ENCODE results near the gene NDUFS5. TPM values are rescaled to one million over a fixed set of nuclear protein-coding genes. Genes with fewer than 3 reads are reported as not detected.
A peak's percentile ranks its signal among the peaks of the same experiment; 100 is the strongest.
"Not testable (repeated sequence)": the region's sequence is repeated elsewhere in the genome, so short reads cannot be mapped to it uniquely, and the experiment has no call there.

Gene NDUFS5
- total and polyA plus RNA-seq, 5 donors from 2014 or later, result 101 to 867 (median 625) TPM

DNA sequence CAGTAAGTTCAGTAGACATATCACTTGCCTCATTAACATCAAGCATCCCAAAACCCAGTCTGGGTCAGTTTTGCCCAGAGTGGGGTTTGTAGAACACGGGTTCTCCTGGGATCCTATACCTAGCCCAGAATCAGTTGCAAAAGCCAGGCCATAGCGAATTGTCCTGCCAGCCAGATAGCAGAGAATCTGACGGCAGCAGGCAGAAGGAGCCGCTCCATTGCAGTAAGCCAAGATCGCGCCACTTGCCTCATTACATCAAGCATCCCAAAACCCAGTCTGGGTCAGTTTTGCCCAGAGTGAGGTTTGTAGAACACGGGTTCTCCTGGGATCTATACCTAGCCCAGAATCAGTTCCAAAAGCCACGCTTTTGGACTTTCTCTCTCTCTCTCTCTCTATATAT is 19.1 kb downstream of the NDUFS5 start:
- no peak overlapping the region for H3K4me3 ChIP-seq (ENCODE audit: low read depth, low read length)
- ATAC-seq (ENCODE audit: low read depth in 2 of 2), result no peak
- Mint-ChIP-seq H3K27me3 (no peaks in the 10 kb centered on the region), H3K4me3 (no peak overlapping the region), H3K27ac (peak overlapping the region in 1 of 3 donors; percentile 74), H3K9me3 (no peaks in the 10 kb centered on the region), H3K4me1 (peaks cover 0 to 4% (median 2%) of the 10 kb centered on the region in 4 donors), H3K36me3 (peaks cover 23% of the 10 kb centered on the region)
- no peaks in the 10 kb centered on the region for H3K27me3 ChIP-seq (ENCODE audit: control insufficient read depth, insufficient read depth, low read length)
- no peaks in the 10 kb centered on the region for H3K4me1 ChIP-seq (ENCODE audit: control insufficient read depth, insufficient read depth, low read length, poor library complexity, severe bottlenecking)
- no peak overlapping the region for H3K27ac ChIP-seq (ENCODE audit: insufficient read depth, low read length, poor library complexity, severe bottlenecking)
- H3K36me3 ChIP-seq (ENCODE audit: control insufficient read depth, insufficient read depth, low read length), result peaks cover 15% of the 10 kb centered on the region
- no peak for DNase-seq
- no peaks in the 10 kb centered on the region for H3K9me3 ChIP-seq (ENCODE audit: control insufficient read depth in 2 of 2, low read length in 2 of 2)

DNA sequence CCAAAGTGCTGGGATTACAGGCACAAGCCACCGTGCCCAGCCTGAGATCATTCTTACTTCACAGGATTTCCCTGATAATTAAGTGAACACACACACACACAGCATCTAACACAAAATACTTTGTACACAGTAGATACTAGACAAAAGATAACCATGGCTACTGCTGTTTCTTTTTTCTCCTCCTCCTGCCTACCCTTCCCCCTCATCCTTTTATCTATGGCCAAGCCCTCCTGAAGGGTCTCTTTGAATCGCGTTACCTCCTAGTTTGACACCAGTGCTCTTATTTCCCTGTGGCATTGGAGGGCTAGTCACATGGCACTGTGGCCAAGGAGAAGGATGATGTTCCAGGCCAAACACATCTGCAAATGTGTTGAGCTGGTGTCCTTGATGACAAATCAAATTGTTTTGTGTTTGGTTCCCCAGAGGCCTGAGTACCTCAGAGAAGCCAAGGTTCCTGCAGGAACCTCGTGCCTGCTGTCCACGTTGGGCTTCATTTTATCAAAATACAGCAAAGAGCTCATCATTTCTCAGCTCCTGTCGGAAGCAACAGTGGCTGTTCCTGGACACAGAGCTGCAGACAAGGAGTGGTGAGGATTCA is 20.6 kb downstream of the NDUFS5 start:
- Mint-ChIP-seq H3K9me3 (no peaks in the 10 kb centered on the region), H3K4me3 (no peak overlapping the region), H3K4me1 (peaks cover 5 to 13% (median 9%) of the 10 kb centered on the region in 4 donors), H3K36me3 (peaks cover 23% of the 10 kb centered on the region), H3K27me3 (no peaks in the 10 kb centered on the region), H3K27ac (peak overlapping the region in 1 of 3 donors; percentile 68)
- H3K4me3 ChIP-seq (ENCODE audit: low read depth, low read length), result no peak overlapping the region
- ATAC-seq (ENCODE audit: low read depth in 2 of 2), result no peak
- peaks cover 11% of the 10 kb centered on the region for H3K36me3 ChIP-seq (ENCODE audit: control insufficient read depth, insufficient read depth, low read length)
- no peaks in the 10 kb centered on the region for H3K9me3 ChIP-seq (ENCODE audit: control insufficient read depth in 2 of 2, low read length in 2 of 2)
- H3K4me1 ChIP-seq (ENCODE audit: control insufficient read depth, insufficient read depth, low read length, poor library complexity, severe bottlenecking), result no peaks in the 10 kb centered on the region
- no peak for DNase-seq
- H3K27me3 ChIP-seq (ENCODE audit: control insufficient read depth, insufficient read depth, low read length), result no peaks in the 10 kb centered on the region
- H3K27ac ChIP-seq (ENCODE audit: insufficient read depth, low read length, poor library complexity, severe bottlenecking), result no peak overlapping the region

DNA sequence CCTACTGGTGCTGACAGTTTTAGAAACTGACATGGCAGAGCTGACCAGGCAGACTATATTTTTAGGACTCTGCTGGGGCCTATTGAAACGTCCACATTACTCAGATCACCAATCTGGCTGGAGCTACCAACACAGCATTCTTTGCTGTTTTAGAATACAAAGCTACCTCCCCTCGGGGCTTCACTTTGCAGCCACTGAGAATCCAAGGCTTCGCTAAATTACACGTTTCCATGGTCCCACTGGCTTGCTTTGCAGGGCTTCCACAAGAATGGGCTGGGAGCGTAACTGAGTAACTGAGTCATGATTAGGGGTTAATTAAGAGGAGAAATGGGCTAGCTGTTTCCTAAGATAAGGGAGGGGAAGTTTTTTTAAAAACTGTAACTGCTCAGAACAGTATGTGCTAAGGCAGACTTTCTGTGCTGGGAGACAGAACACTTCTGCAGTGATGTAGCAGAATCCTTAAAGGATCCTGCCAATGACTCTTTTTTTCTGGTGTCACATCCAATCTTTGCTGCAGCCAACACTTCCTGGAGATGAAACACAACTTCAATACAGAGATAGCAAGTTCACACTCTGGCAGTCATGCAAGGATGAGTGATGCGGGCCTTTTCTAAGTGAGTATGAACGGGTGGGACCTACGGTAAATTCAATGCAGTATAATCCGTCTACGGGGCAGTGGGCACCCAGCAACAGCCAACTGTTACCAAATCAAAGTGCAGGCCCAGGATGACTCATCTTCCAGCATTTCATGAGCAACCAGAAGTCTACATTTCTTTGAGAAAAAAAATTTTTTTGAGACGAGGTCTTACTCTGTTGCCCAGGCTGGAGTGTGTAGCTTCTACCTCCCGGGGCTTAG is 21.5 kb downstream of the NDUFS5 start:
- no peak overlapping the region for H3K4me3 Mint-ChIP-seq
- ATAC-seq (ENCODE audit: low read depth in 2 of 2), result no peak

DNA sequence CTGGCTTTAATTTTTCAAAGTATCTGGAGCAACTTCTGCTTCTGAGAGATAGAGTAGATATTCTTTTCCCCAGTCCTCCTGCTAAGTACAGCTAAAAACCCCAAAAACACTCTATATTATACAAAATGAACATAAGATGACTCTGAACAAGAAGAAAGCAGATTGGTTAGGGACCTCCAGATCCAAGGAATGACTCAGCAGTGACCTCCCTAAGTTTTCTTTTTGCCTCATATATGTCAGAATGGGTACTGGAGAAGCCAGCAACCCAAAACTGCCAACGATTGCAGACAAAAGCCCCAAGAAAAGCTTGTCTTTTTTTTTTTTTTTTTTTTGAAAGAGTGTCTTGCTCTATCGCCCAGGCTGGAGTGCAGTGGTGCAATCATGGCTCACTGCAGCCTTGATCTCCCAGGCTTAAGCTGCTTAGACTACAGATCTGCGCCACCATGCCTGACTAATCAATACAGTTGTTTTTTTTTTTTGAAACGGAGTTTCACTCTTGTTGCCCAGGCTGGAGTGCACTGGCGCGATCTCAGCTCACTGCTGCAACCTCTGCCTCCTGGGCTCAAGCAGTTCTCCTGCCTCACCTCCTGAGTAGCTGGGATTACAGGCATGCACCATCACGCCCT is 22.7 kb downstream of the NDUFS5 start:
- Histone ChIP-seq H3K36me3 (ENCODE audit: control insufficient read depth, insufficient read depth, low read length) (peaks cover 8% of the 10 kb centered on the region), H3K27ac (ENCODE audit: insufficient read depth, low read length, poor library complexity, severe bottlenecking) (no peak overlapping the region), H3K9me3 (ENCODE audit: control insufficient read depth in 2 of 2, low read length in 2 of 2) (no peaks in the 10 kb centered on the region), H3K4me1 (ENCODE audit: control insufficient read depth, insufficient read depth, low read length, poor library complexity, severe bottlenecking) (no peaks in the 10 kb centered on the region), H3K4me3 (ENCODE audit: low read depth, low read length) (no peak overlapping the region), H3K27me3 (ENCODE audit: control insufficient read depth, insufficient read depth, low read length) (no peaks in the 10 kb centered on the region)
- H3K9me3 Mint-ChIP-seq, result no peaks in the 10 kb centered on the region
- no peaks in the 10 kb centered on the region for H3K27me3 Mint-ChIP-seq
- H3K27ac Mint-ChIP-seq, result peak overlapping the region in 1 of 3 donors; percentile 31
- H3K36me3 Mint-ChIP-seq, result peaks cover 17% of the 10 kb centered on the region
- peaks cover 5 to 18% (median 11%) of the 10 kb centered on the region in 4 donors for H3K4me1 Mint-ChIP-seq
- no peak for DNase-seq
- ATAC-seq (ENCODE audit: low read depth in 2 of 2), result no peak
- H3K4me3 Mint-ChIP-seq, result no peak overlapping the region

More for the DNA sequence above, 21.5 kb downstream of the NDUFS5 start:
- H3K9me3 Mint-ChIP-seq, result no peaks in the 10 kb centered on the region
- H3K4me1 Mint-ChIP-seq, result peaks cover 5 to 13% (median 9%) of the 10 kb centered on the region in 4 donors
- H3K27ac ChIP-seq (ENCODE audit: insufficient read depth, low read length, poor library complexity, severe bottlenecking), result no peak overlapping the region
- peak overlapping the region in 1 of 3 donors; percentile 42 for H3K27ac Mint-ChIP-seq
- peaks cover 11% of the 10 kb centered on the region for H3K36me3 ChIP-seq (ENCODE audit: control insufficient read depth, insufficient read depth, low read length)
- no peak overlapping the region for H3K4me3 ChIP-seq (ENCODE audit: low read depth, low read length)
- no peaks in the 10 kb centered on the region for H3K27me3 Mint-ChIP-seq
- H3K9me3 ChIP-seq (ENCODE audit: control insufficient read depth in 2 of 2, low read length in 2 of 2), result no peaks in the 10 kb centered on the region
- H3K36me3 Mint-ChIP-seq, result peaks cover 20% of the 10 kb centered on the region
- H3K4me1 ChIP-seq (ENCODE audit: control insufficient read depth, insufficient read depth, low read length, poor library complexity, severe bottlenecking), result no peaks in the 10 kb centered on the region
- no peaks in the 10 kb centered on the region for H3K27me3 ChIP-seq (ENCODE audit: control insufficient read depth, insufficient read depth, low read length)
- no peak for DNase-seq

DNA sequence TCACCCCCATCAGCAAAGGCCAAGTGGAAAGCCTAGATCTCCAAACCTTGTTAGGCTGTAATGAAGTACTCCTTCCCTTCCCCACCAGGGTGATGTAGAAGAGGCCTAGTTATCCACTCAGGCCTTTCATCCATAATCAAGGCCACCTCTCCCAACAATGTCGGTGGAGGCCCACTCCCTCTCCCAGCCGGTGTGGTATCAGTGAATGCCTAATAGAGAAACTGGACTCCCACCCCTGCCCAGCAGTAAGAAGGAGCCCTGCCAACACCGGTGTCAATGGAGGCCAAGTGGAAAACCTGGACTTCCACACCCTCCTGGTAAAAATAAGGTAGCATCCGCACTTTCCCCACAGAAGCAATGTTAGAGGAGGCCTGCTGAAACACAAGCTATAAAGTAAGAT is 23.9 kb downstream of the NDUFS5 start:
- Histone ChIP-seq H3K9me3 (ENCODE audit: control insufficient read depth in 2 of 2, low read length in 2 of 2) (no peaks in the 10 kb centered on the region), H3K27ac (ENCODE audit: insufficient read depth, low read length, poor library complexity, severe bottlenecking) (no peak overlapping the region), H3K4me3 (ENCODE audit: low read depth, low read length) (no peak overlapping the region), H3K27me3 (ENCODE audit: control insufficient read depth, insufficient read depth, low read length) (no peaks in the 10 kb centered on the region), H3K4me1 (ENCODE audit: control insufficient read depth, insufficient read depth, low read length, poor library complexity, severe bottlenecking) (no peaks in the 10 kb centered on the region), H3K36me3 (ENCODE audit: control insufficient read depth, insufficient read depth, low read length) (peaks cover 8% of the 10 kb centered on the region)
- Mint-ChIP-seq H3K4me3 (no peak overlapping the region), H3K27ac (no peak overlapping the region), H3K9me3 (no peaks in the 10 kb centered on the region), H3K27me3 (no peaks in the 10 kb centered on the region), H3K36me3 (peaks cover 16% of the 10 kb centered on the region), H3K4me1 (peaks cover 5 to 18% (median 11%) of the 10 kb centered on the region in 4 donors)
- ATAC-seq (ENCODE audit: low read depth in 2 of 2), result no peak
- DNase-seq, result no peak

DNA sequence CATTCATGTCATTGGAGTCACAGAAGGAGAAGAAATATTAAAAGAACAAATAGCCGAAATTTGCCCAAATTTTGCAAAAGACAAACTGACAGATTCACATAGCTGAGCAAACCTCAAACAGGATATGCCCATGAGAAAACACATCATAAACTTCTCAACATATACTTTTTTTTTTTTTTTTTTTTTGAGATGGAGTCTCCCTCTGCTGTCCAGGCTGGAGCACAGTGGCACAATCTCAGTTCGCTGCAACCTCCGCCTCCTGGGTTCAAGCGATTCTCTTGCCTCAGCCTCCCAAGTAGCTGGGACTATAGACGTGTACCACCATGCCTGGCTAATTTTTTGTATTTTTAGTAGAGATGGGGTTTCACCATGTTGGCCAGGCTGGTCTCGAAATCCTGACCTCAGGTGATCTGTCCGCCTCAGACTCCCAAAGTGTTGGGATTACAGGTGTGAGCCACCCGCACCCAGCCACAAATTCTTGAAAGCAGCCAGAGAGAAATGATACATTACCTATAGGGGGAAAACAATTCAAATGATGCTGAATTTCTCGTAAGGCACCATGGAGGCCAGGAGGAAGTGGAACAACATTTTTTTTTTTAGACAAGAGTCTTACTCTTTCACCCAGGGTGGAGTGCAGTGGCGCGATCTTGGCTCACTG is 25.2 kb downstream of the NDUFS5 start:
- H3K9me3 ChIP-seq (ENCODE audit: control insufficient read depth in 2 of 2, low read length in 2 of 2); ATAC-seq (ENCODE audit: low read depth in 2 of 2); H3K4me3 ChIP-seq (ENCODE audit: low read depth, low read length); H3K36me3 ChIP-seq (ENCODE audit: control insufficient read depth, insufficient read depth, low read length); H3K9me3 Mint-ChIP-seq; H3K27me3 ChIP-seq (ENCODE audit: control insufficient read depth, insufficient read depth, low read length); H3K4me3 Mint-ChIP-seq; H3K27me3 Mint-ChIP-seq; H3K27ac ChIP-seq (ENCODE audit: insufficient read depth, low read length, poor library complexity, severe bottlenecking); H3K4me1 ChIP-seq (ENCODE audit: control insufficient read depth, insufficient read depth, low read length, poor library complexity, severe bottlenecking): not testable (repeated sequence)
- peaks cover 12% of the 10 kb centered on the region for H3K36me3 Mint-ChIP-seq
- peaks cover 5 to 18% (median 11%) of the 10 kb centered on the region in 4 donors for H3K4me1 Mint-ChIP-seq
- peak in 1 of 3 donors; percentile 34 for DNase-seq
- peak overlapping the region in 2 of 3 donors; percentile 67 for H3K27ac Mint-ChIP-seq

DNA sequence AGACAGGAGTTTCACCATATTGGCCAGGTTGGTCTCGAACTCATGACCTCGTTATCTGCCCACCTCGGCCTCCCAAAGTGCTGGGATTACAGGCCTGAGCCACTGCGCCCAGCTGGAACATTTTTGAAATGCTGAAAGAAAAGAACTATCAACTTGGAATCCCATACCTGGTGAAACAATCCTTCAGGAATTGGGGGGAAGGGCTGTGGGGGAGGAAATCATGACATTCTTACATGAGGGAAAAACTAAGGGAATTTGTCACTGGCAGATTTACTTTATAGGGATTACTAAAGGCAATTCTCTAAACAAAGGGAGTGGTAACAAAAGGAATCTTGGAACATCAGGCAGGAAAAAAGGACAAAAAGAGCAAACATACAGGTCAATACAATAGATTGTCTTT is 25.8 kb downstream of the NDUFS5 start:
- peaks cover 5 to 18% (median 11%) of the 10 kb centered on the region in 4 donors for H3K4me1 Mint-ChIP-seq
- DNase-seq (no peak), ATAC-seq (ENCODE audit: low read depth in 2 of 2) (no peak)
- Histone ChIP-seq H3K9me3 (ENCODE audit: control insufficient read depth in 2 of 2, low read length in 2 of 2) (no peaks in the 10 kb centered on the region), H3K36me3 (ENCODE audit: control insufficient read depth, insufficient read depth, low read length) (peaks cover 8% of the 10 kb centered on the region), H3K27ac (ENCODE audit: insufficient read depth, low read length, poor library complexity, severe bottlenecking) (no peak overlapping the region), H3K4me3 (ENCODE audit: low read depth, low read length) (no peak overlapping the region), H3K27me3 (ENCODE audit: control insufficient read depth, insufficient read depth, low read length) (no peaks in the 10 kb centered on the region), H3K4me1 (ENCODE audit: control insufficient read depth, insufficient read depth, low read length, poor library complexity, severe bottlenecking) (no peaks in the 10 kb centered on the region)
- no peaks in the 10 kb centered on the region for H3K27me3 Mint-ChIP-seq
- no peak overlapping the region for H3K4me3 Mint-ChIP-seq
- no peaks in the 10 kb centered on the region for H3K9me3 Mint-ChIP-seq
- H3K36me3 Mint-ChIP-seq, result peaks cover 17% of the 10 kb centered on the region
- H3K27ac Mint-ChIP-seq, result no peak overlapping the region
